K562 (cell line): ENCODE measurements around the gene LNPEP. TPM values are rescaled to one million over a fixed set of nuclear protein-coding genes. Genes with fewer than 3 reads are reported as not detected.

ENCODE experiments used
- CREBBP ChIP-seq: IDR thresholded peaks from one replicate; pipeline ENCODE4 v1.6.1; 2012; ENCODE audit warnings: low read depth, mild to moderate bottlenecking, control low read depth, inconsistent platforms, low read length
- CXXC5 ChIP-seq: fragments of 250-450 bp; sonication (Bioruptor Pico); IDR thresholded peaks from 2 replicates; pipeline ENCODE4 v1.8.0; 2022; ENCODE audit warnings: inconsistent platforms, mild to moderate bottlenecking, moderate library complexity
- DMBX1 ChIP-seq: fragments of 250-450 bp; sonication (Bioruptor Pico); IDR thresholded peaks from 2 replicates; pipeline ENCODE4 v1.8.0; 2022; ENCODE audit warnings: inconsistent platforms, mild to moderate bottlenecking, moderate library complexity, borderline replicate concordance
- ELF4 ChIP-seq: fragments of 450-650 bp; formaldehyde crosslinking; IDR thresholded peaks from 2 replicates; pipeline ENCODE4 v1.4.0; 2022; ENCODE audit warnings: missing genetic modification characterization
- FIP1L1 ChIP-seq: fragments of 200-400 bp; formaldehyde crosslinking; IDR thresholded peaks from 2 replicates; pipeline ENCODE4 v1.6.1; 2018; ENCODE audit warnings: mild to moderate bottlenecking, low read depth, low read length; ENCODE audit not compliant: poor library complexity, severe bottlenecking
- MEIS2 ChIP-seq: fragments of 450-650 bp; IDR thresholded peaks from 2 replicates; pipeline ENCODE4 v1.6.1; 2014; ENCODE audit warnings: mild to moderate bottlenecking; ENCODE audit not compliant: partially characterized antibody
- MTA1 ChIP-seq: fragments of 450-650 bp; IDR thresholded peaks from 2 replicates; pipeline ENCODE4 v1.6.1; 2017; ENCODE audit warnings: borderline replicate concordance
- NELFE ChIP-seq: IDR thresholded peaks from 2 replicates; pipeline ENCODE4 v1.6.1; 2011; ENCODE audit warnings: mild to moderate bottlenecking; ENCODE audit not compliant: insufficient read depth, insufficient read length
- PHB ChIP-seq: fragments of 250-450 bp; sonication (Bioruptor Pico); IDR thresholded peaks from 2 replicates; pipeline ENCODE4 v1.5.0; 2021
- PHF21A ChIP-seq: fragments of 450-650 bp; IDR thresholded peaks from 2 replicates; pipeline ENCODE4 v1.6.1; 2017; ENCODE audit warnings: low read depth, borderline replicate concordance
- RBM15 ChIP-seq: fragments of 200-400 bp; formaldehyde crosslinking; IDR thresholded peaks from 2 replicates; pipeline ENCODE4 v1.6.1; 2018; ENCODE audit warnings: mild to moderate bottlenecking, low read length, moderate library complexity; ENCODE audit not compliant: insufficient read depth
- RBM25 ChIP-seq: fragments of 200-400 bp; formaldehyde crosslinking; IDR thresholded peaks from 2 replicates; pipeline ENCODE4 v1.6.1; 2018; ENCODE audit warnings: low read length, low read depth, moderate library complexity; ENCODE audit not compliant: severe bottlenecking
- SMAD3 ChIP-seq: fragments of 450-650 bp; formaldehyde crosslinking; conservative IDR thresholded peaks from 2 replicates; pipeline ENCODE4 v1.4.0; 2020; ENCODE audit warnings: mild to moderate bottlenecking
- SP2 ChIP-seq: IDR thresholded peaks from 2 replicates; pipeline ENCODE4 v1.6.1; 2011; ENCODE audit warnings: mild to moderate bottlenecking, low read depth, low read length, moderate library complexity; ENCODE audit not compliant: poor library complexity, severe bottlenecking; ENCODE audit errors: extremely low read depth
- SREBF2 ChIP-seq: sonication (generic); formaldehyde crosslinking; IDR thresholded peaks from 2 replicates; pipeline ENCODE4 v1.4.0; 2020; ENCODE audit warnings: mild to moderate bottlenecking, missing genetic modification reagents
- THRAP3 ChIP-seq: fragments of 450-650 bp; IDR thresholded peaks from 2 replicates; pipeline ENCODE4 v1.6.1; 2016; ENCODE audit warnings: mild to moderate bottlenecking, inconsistent platforms, borderline replicate concordance
- TRIM28 ChIP-seq: fragments of 450-650 bp; IDR thresholded peaks from 2 replicates; pipeline ENCODE4 v1.6.1; 2017
- ZNF12 ChIP-seq: sonication (generic); formaldehyde crosslinking; IDR thresholded peaks from 2 replicates; pipeline ENCODE4 v1.4.0; 2020; ENCODE audit warnings: mild to moderate bottlenecking, missing genetic modification reagents
- ZNF174 ChIP-seq: fragments of 250-450 bp; sonication (Bioruptor Pico); IDR thresholded peaks from 2 replicates; pipeline ENCODE4 v1.4.0; 2020; ENCODE audit warnings: mild to moderate bottlenecking
- ZNF311 ChIP-seq: fragments of 250-450 bp; sonication (Bioruptor Pico); IDR thresholded peaks from 2 replicates; pipeline ENCODE4 v1.4.0; 2020; ENCODE audit warnings: mild to moderate bottlenecking, moderate library complexity
- ZNF445 ChIP-seq: fragments of 250-450 bp; sonication (Bioruptor Pico); IDR thresholded peaks from 2 replicates; pipeline ENCODE4 v1.4.0; 2020; ENCODE audit warnings: low read depth, mild to moderate bottlenecking, moderate library complexity
- ZNF76 ChIP-seq: fragments of 250-450 bp; sonication (Bioruptor Pico); IDR thresholded peaks from 2 replicates; pipeline ENCODE4 v1.4.0; 2020; ENCODE audit warnings: mild to moderate bottlenecking, moderate library complexity, borderline replicate concordance
- polyA plus RNA-seq, 8 experiments: library from polyadenylated mRNA; depleted of rRNA in 4 of 8; stranded (reverse) in 5 of 8; unstranded in 3 of 8; fragments of >200 nt; fragmentation: Nextera tagmentation in 2 of 8; fragmentation: Illumina TruSeq in 1 of 8; extraction: Ambion mirVana in 2 of 8; extraction: Trizol in 1 of 8; gene quantifications; 2 replicates each; pipeline versions ENCODE4 v1.2.1 to v1.2.3, GENCODE V29; 2011 to 2014; ENCODE audit warnings: inconsistent platforms in 1 of 8, missing spikeins in 1 of 8
- total RNA-seq, 7 experiments: library from RNA; depleted of rRNA in 6 of 7; stranded (reverse); fragments of >200 nt in 6 of 7; fragmentation: Illumina TruSeq in 2 of 7; extraction: Trizol in 2 of 7; gene quantifications; 2 replicates each; pipeline versions ENCODE4 v1.2.1 to v1.2.3, GENCODE V29; 2011 to 2021; ENCODE audit warnings: low replicate concordance in 1 of 7
- TF ChIP-seq, protein P1 (sequence below): sonication (generic); formaldehyde crosslinking; IDR thresholded peaks from 2 replicates; pipeline ENCODE4 v1.4.0; 2020; ENCODE audit warnings: mild to moderate bottlenecking, missing genetic modification reagents
- TF ChIP-seq, protein P2 (sequence below): fragments of 450-650 bp; formaldehyde crosslinking; IDR thresholded peaks from 2 replicates; pipeline ENCODE4 v1.4.0; 2020; ENCODE audit warnings: mild to moderate bottlenecking, moderate library complexity
- TF ChIP-seq, protein P3 (sequence below): sonication (generic); IDR thresholded peaks from 2 replicates; pipeline ENCODE4 v1.6.1; 2016

LNPEP gene
- total and polyA plus RNA-seq, 9 of the 15 experiments (the other 6 are each of a cell fraction or from before 2014, with no cell fraction given): 2.6 to 27.9 (median 11.2) TPM

DNA sequence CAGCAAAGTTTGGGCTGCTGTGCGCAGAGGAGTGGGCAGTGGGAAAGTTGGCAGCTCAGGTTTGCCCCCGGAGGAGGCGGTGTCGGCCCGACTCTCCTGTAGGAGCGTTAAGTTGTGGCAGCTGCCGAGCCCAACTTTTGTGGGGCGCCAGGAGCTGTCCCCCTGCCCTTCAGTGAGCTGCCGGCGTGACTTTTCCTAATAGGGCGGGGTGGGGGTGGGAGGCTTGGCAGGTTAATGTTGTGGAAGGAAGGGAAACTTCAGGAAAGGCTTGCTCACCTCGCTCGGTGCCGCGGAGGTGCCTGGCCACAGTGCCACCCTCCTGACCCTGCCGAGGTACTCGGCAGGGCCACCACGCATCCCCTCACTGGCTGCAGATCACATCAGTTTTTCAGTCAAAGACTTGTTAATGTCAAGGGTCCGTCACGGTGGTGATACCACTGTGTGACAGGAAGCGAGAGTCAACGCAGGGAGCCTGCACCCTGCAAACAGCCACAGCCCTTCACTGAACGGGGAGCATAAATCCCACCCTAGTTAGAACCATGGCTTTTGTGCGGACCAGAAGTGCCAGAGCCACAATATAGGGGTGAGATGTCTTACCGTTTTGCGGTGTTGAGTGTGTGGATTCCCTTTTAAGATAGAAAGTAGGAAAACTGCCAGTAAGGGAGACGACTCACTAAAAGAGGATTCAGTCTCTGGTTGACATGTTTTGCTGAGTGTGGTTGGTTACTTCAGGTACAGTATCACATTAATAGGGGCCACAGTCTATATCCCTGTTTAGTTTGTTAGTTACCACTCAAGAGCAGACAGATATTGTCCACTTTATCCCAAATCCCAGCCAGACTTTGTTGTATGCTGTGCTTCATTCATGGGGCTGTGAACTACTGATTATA, 796 bp downstream of the LNPEP start (continued):
- TF ChIP-seq, protein P1, sequence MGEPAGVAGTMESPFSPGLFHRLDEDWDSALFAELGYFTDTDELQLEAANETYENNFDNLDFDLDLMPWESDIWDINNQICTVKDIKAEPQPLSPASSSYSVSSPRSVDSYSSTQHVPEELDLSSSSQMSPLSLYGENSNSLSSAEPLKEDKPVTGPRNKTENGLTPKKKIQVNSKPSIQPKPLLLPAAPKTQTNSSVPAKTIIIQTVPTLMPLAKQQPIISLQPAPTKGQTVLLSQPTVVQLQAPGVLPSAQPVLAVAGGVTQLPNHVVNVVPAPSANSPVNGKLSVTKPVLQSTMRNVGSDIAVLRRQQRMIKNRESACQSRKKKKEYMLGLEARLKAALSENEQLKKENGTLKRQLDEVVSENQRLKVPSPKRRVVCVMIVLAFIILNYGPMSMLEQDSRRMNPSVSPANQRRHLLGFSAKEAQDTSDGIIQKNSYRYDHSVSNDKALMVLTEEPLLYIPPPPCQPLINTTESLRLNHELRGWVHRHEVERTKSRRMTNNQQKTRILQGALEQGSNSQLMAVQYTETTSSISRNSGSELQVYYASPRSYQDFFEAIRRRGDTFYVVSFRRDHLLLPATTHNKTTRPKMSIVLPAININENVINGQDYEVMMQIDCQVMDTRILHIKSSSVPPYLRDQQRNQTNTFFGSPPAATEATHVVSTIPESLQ: no peak
- no peak for TF ChIP-seq MTA1
- no peak for TF ChIP-seq CREBBP
- no peak for TF ChIP-seq FIP1L1
- TF ChIP-seq, protein P2, sequence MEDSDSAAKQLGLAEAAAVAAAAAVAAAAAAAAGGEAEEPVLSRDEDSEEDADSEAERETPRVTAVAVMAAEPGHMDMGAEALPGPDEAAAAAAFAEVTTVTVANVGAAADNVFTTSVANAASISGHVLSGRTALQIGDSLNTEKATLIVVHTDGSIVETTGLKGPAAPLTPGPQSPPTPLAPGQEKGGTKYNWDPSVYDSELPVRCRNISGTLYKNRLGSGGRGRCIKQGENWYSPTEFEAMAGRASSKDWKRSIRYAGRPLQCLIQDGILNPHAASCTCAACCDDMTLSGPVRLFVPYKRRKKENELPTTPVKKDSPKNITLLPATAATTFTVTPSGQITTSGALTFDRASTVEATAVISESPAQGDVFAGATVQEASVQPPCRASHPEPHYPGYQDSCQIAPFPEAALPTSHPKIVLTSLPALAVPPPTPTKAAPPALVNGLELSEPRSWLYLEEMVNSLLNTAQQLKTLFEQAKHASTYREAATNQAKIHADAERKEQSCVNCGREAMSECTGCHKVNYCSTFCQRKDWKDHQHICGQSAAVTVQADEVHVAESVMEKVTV (CRISPR knock-in tag): 0 out of 2 replicates have a peak, but pooled peaks have one; percentile 2
- no peak for TF ChIP-seq RBM15
- no peak for TF ChIP-seq ZNF174 (CRISPR knock-in tag)
- TF ChIP-seq THRAP3: no peak
- no peak for TF ChIP-seq NELFE
- TF ChIP-seq ZNF311: no peak
- TF ChIP-seq CXXC5 (CRISPR knock-in tag): peak; percentile 31
- TF ChIP-seq, protein P3, sequence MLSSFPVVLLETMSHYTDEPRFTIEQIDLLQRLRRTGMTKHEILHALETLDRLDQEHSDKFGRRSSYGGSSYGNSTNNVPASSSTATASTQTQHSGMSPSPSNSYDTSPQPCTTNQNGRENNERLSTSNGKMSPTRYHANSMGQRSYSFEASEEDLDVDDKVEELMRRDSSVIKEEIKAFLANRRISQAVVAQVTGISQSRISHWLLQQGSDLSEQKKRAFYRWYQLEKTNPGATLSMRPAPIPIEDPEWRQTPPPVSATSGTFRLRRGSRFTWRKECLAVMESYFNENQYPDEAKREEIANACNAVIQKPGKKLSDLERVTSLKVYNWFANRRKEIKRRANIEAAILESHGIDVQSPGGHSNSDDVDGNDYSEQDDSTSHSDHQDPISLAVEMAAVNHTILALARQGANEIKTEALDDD: peak; percentile 51; the same call in 1 of the 2 replicates
- no peak for TF ChIP-seq ELF4
- no peak for TF ChIP-seq ZNF12 (CRISPR knock-in tag)
- peak; percentile 56 for TF ChIP-seq MEIS2
- no peak for TF ChIP-seq SREBF2 (CRISPR knock-in tag)
- no peak for TF ChIP-seq DMBX1 (CRISPR knock-in tag)
- TF ChIP-seq TRIM28: no peak
- no peak for TF ChIP-seq PHF21A
- no peak for TF ChIP-seq ZNF76 (CRISPR knock-in tag)
- no peak for TF ChIP-seq SMAD3
- TF ChIP-seq ZNF445: no peak
- TF ChIP-seq SP2: no peak
- no peak for TF ChIP-seq RBM25
- no peak for TF ChIP-seq PHB (CRISPR knock-in tag)
